Left cardiac atrium (tissue), 4 donors: ENCODE data around the gene MACROD2. TPM values are rescaled to one million over a fixed set of nuclear protein-coding genes. Genes with fewer than 3 reads are reported as not detected.
"Not testable (repeated sequence)": the region's sequence is repeated elsewhere in the genome, so short reads cannot be mapped to it uniquely, and the experiment has no call there.

Experiments
- ATAC-seq, 2 donors: fragments of 200-7000 bp; cut with Tn5 transposase; one replicate each; pipeline ENCODE4 v1.9.1; 2020; ENCODE audit warnings: mild to moderate bottlenecking in 2 of 2, moderate library complexity in 2 of 2
- DNase-seq: peaks from one replicate; pipeline ENCODE4 v3.0.0-alpha.2; 2020
- intact Hi-C, 2 donors: fragments of 100-400 bp; cut with DNase I; formaldehyde crosslinking; loops; one replicate each; pipeline versions ENCODE4 v1.14.1 to v1.15.1; 2022 to 2023
- total RNA-seq, 2 donors: library from RNA; stranded (reverse); fragmentation: NEBNext Ultra II Directional; extraction: Animal tissue kit (Norgen Biotek cat#: 25700); gene quantifications; one replicate each; pipeline ENCODE4 v1.2.1, GENCODE V29; 2021
- donor health status: DM: no; HTN: yes; CAD: no.
- donor health status: DM: no; HTN: yes; CAD: no; lungs with severe emphysema.
- donor health status: DM: yes; HTN: yes; CAD: no.
- donor health status: Dilated cardiomyopathy.

The MACROD2 gene
- total RNA-seq, 2 donors from 2014 or later = 1.3 to 2.6 TPM

DNA sequence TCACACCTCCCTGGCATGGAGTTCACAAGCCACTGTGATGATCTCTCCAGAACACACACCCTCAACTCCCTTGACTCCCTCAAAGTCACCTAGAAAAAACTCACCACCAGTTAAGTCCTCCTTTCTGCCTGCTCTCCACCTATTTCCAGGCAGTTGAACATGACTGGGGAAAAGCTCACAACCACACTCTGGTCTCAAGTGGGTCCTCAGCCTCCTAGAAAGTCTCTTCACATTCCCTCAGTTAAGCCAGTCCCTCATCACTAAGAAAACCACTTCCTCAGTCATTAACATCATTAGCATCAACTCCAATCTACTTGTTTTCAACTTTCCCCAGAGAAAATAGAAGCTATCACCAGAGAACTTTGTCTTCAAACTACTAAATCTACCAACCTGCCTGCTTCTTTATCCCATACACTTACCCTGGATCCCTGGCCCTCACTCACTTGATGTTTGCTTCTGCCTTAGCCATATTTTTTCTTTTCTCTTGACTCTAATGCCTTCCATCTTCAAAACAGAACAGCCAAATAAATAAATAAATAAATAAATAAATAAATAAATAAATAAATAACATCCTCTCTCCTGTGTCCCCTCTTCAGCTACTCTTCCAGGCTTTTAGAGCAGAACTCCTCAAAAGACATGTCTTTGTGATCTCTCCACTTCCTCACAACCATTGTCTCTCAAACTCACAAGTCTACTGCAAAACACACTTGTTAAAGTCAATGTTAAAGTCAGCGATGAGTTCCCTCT, 1084.5 kb downstream of the MACROD2 start:
- ATAC-seq (no peak), DNase-seq (no peak)
- intact Hi-C loops = no loop called here

DNA sequence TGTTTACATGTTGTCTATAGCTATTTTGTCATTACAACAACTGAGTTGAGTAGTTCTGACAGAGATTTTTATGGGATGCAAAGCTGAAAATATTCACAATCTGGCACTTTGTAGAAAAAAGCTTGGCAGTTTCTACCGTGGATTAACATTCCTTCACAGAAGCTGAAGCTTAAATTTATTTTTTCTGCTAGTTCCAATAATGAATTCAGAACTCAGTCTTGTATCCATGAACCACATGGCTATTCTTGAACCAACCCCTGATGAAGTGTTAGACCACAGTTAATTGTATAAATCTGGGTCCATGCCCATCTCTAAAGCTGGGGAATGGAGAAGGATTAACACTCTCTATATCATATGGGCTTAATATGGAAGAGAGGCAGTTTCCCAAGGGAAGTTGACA, 1085.9 kb downstream of the MACROD2 start:
- no peak for ATAC-seq
- intact Hi-C loops = no loop called here
- DNase-seq = no peak

DNA sequence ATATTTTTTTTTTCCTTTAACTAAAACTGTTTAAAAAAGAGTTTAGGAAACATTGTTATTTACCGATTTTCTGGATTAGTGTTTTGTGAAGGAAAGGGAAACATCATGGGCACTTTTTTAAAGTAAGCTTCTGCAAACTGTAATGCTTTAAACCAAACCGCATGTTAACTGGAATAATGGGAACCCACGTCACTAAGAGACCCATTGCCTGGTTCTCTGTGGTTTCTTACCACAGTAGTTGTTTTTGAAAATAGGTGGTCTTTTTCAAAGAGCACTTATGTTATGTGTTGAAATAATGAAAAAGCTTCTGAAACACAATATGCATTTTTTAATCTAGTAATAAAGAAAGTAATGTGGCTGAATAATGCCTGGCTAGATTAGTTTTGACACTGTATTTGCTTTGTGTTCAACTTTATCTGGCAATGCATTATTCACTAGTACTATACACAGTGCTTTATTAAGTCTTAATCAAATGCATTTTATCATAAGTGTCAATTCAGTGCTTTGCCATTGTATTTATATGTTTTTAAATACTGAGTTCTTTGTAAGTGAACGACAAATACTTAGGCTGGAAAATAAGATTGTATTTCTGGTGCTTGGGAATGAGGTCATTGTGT, 1096.2 kb downstream of the MACROD2 start:
- intact Hi-C loops = loop anchor here in 1 of 2 donors (10.0 kb wide), 1 partner anchor 823 kb away; no protein-coding TSS in a partner anchor
- ATAC-seq (no peak), DNase-seq (no peak)

DNA sequence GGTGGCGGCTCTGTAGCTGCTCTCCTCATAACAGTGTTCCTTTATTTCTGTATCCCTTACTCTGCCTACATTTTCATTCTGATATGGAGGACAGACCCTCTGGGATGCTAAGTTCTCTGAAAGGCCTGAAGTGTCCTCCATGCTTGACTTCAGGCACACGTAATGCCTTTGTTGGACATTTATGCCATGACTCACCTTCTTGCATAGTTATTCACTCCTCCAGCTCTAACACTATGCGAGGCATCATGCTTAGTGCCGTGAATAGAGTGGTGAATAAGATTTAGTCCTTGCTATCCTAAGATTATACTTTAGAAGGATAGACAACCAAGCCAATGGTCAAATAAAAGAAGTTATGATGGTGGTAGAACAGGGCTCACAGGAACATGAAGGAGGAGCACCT, 1103.0 kb downstream of the MACROD2 start:
- no peak for DNase-seq
- no peak for ATAC-seq
- intact Hi-C loops = loop anchor here in 1 of 2 donors (10.0 kb wide), 1 partner anchor 816 kb away; no protein-coding TSS in a partner anchor

DNA sequence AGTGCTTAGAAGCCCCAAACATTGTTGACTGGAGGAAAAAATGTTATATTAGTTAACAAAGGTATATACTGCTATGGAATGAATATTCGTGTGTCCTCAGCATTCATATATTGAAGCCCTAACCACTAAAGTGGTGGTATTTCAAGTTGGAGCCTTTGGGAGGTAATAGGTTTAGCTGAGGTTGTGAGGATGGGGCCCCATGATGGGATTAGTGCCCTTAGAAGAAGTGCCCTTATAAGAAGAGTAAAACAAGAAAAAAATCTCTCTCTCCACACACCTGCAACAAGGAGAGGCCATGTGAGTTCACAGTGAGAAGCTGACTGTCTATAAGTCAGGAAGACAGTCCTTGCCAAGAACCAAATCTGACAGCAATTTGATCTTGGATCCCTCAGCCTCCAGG, 1103.8 kb downstream of the MACROD2 start:
- intact Hi-C loops = loop anchor here in 1 of 2 donors (10.0 kb wide), 1 partner anchor 816 kb away; no protein-coding TSS in a partner anchor
- ATAC-seq = no peak
- no peak for DNase-seq

DNA sequence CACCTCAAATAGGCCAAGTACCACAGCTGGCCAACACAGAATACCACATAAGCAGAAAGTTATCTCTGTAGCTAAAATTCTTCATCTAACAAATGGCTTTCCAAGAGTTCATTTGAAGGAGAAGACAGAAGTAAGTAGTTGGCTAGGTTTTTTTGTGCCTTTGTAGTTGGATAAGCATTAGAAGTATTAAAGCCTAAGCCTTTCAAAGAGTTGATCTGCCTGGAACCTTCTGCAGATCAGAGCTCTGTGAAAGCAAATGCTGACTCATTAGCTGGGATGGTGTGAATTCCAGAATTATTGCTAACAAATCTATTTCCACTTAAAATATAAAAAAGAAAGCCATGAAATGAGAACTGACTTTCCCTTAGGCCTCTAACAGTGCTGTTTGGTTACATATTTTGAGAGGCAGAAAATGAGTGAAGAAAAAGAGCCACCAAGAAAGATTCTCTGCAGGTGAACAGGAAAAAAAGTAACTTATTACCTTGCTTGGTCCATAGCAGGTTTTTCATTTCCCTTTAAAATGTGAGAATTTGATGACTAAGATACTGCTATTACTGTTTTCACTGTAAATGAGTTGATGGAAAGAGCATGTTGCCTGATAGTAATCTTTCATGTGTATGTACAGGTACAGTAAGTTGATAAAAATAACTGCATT, 1105.3 kb downstream of the MACROD2 start:
- intact Hi-C loops = no loop called here
- ATAC-seq = no peak
- DNase-seq = no peak

DNA sequence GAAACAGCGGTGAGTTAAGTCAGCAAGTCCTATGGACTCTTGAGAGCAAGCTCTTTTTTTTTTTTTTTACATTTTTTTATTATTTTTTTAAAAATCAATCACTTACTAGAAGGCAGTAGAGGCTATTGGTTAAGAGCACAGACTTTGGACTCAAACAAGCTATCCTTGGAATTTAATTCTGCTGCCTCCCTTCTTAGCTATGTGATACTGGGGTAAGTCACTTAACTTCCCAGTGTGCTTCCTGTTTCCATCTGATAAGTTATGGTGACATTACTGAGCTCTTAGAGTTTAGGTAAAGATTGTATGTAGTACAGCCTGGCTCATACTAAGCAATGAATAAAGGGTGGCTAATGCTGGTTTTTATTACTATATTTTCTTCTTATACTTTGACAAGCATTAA, 1112.6 kb downstream of the MACROD2 start:
- DNase-seq = no peak
- no peak for ATAC-seq
- intact Hi-C loops = no loop called here

DNA sequence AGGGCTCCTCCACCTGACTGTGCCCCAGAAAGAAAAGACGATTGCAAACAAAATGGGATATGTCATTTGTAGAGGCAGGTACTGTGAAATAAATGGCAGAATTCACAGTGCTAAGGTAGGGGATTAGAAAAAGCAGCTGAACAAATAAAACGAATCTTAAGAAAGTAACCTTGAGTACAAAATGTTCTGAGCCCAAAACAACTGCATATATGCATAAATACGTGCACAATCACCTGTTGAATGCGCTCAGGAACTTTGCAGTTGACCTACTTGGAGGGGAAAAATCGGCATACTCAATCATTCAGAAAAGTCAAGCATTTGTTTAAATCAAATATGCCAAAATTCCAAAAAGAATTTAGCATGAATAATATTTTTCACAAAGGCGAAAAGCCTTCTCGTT, 1114.2 kb downstream of the MACROD2 start:
- intact Hi-C loops = no loop called here
- DNase-seq (no peak), ATAC-seq (no peak)

DNA sequence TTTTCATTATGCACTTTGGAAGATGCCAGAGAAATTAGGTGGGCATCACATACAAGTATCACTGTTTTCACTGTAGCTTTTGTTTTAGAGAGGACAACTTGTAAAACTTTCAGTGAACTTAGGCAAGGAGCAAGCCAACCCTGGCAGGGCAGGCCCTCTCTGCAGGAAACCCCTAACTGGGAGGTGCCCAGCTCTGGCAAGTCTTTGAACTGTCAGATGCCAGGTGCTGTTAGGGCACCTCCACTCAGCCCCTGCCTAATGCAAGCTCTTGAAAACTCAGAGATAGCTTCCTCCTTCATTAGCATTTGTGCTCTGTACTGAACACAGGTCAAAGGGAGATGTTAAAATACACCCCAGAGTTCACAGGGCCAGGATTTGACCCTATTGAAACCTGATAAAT, 1116.3 kb downstream of the MACROD2 start:
- no peak for DNase-seq
- ATAC-seq = no peak
- intact Hi-C loops = no loop called here

DNA sequence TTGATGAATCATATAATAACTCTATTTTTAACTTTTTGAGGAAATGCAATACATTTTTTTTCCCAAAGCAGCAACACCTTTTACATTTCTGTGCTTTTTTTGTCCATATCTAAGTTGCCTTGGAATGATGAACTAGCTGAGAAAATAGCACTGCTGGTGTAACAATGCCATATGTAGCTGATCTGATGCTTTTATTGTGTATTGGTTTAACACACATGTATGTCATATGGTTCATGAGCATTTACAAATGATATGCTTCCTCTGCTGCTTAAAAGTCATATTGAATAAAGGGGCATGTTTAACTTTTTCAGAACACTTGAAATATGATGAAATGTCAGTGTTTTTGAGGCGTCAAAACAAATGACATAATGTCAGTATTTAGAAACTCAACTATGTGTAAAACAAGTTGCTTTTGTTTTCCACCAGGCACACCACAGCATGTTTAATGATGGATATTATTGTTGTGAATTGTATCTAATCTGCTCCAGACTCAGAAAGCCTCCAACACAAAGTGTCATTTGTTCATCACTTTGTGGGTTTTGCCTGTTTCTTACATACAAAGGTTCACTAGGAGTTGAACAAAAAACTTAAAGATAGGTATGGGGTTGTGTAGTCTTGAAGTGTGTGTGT, 1117.9 kb downstream of the MACROD2 start:
- intact Hi-C loops = no loop called here
- ATAC-seq = no peak

DNA sequence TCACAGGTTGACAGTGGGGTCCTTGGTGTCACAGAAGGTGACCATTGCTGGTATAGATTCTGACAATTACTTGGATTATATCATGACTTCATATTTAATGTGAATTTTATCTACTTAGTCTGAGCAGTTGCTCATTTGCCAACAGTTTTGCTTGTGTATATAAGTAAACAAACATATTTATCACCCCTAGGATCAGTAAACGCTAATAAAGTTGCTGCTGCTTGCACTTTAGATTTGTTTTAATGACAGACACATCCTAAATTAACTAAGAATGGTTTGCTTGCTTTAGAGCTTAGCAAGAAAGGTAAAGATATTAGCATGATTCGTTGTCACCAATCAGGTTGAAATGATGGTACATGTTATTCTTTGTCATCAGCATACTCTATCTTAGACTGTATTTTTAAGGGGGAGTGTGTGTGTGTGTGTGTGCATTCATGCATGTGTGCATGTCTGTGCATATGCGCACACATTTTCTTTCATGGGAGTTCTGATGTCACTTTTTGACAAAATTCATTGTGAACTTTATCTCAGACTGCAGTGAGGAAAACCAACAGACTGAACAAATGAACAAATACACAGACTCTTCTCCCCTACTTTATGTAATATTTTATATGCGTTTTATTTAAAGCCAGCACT, 1124.7 kb downstream of the MACROD2 start:
- no peak for ATAC-seq
- no peak for DNase-seq
- intact Hi-C loops = no loop called here

More for the DNA sequence above, 1117.9 kb downstream of the MACROD2 start:
- no peak for DNase-seq

DNA sequence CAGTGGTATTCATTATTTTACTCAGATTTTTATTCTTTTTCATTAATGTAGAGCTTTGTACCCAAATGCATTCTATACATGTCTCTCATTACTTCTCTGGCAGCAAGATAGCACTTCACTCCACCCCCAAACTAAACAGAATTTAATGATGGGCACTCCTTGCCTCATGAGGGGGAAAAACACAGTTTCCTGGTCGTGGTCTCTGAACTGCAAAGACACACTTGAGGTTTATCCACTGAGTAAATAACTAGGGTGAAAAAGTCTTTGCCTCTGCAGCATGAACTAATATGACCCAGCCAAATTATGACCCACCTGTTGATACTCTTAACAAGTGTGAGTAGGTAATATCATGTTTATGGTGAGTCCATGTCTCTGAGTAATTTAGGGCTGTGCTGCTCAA, 1127.3 kb downstream of the MACROD2 start:
- no peak for ATAC-seq
- intact Hi-C loops = no loop called here
- DNase-seq = no peak

DNA sequence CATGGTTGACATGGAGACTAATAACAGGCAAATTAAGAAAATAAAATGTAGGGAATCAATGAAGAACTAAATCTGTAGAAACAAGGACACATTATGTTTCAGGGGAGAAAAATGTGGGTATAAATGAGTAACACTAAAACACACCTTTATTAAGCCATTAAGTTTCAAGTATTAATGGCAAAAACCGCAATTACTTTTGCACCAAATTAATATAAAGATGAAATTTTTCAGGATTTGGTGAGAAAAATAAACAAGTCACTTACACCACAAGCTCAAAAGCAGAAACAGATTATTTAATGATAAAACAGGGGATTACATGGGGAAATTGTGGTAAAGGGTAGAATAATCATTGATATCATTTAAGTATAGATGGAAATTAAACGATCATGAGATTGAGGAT, 1135.9 kb downstream of the MACROD2 start:
- ATAC-seq (no peak), DNase-seq (no peak)
- intact Hi-C loops = no loop called here

DNA sequence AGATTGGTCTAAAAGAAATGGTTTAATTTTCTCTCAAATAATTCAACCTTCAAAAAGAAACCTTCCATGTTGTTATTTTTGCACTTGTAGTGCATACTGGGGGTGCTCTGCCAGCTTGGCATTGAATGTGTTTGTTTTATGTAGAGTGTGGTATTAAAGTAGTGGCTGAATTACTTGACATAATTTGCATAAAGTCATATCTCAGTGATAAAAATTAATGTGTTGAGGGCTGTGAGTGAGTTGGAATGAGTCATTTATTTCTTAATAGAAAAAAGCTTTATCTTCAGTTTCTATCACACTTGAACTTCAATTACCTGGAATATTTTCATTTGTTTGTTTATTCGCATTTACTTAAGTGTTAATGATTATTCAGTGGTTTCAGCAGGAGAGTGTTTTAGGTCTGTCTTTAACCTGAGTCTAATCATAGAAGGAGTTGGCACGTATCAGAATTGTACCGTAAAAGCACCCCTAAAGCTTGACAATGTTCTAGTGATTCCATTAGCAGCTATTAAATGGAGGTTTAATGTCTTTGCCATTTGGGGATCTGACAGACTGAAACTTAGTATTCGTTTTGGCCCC, 1143.3 kb downstream of the MACROD2 start:
- ATAC-seq (no peak), DNase-seq (no peak)
- intact Hi-C loops = no loop called here

DNA sequence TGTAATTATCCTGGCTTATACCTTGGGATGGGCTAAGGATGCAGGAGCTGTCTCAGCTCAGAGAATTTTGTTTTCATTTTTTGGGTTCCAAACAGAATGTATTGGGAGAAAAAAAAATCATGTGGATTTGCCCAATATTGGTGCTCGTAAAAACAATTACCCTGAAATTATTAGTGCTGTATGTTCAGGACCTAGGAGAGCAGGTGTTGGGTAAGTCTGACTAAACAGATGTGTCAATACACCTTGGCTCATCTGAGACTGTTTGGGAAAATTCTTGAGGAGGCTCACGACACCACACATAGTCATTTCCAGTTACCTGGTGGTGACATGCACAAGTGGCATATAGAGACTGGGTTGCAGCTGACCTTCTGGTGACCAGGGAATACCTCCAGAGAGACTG, 1144.2 kb downstream of the MACROD2 start:
- ATAC-seq (no peak), DNase-seq (no peak)
- intact Hi-C loops = no loop called here

DNA sequence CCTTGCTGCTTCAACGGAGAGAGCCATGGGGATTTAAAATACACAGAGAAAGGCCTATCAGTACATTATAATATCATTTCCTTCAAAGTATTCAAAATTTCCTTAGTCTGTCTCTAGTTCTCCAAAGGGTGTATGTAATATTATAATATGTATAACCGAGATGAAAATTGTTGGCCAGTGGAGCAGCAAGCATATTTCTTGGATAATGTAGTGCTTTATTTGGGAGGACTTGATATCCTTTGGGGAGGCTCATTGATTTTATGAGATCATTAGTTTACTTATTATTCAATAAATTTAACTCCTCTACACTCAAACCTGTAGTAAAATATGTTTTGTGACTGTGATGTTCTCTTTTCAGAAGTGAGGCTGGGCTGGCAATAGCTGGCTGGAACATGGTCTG, 1145.0 kb downstream of the MACROD2 start:
- ATAC-seq (no peak), DNase-seq (no peak)
- intact Hi-C loops = no loop called here

DNA sequence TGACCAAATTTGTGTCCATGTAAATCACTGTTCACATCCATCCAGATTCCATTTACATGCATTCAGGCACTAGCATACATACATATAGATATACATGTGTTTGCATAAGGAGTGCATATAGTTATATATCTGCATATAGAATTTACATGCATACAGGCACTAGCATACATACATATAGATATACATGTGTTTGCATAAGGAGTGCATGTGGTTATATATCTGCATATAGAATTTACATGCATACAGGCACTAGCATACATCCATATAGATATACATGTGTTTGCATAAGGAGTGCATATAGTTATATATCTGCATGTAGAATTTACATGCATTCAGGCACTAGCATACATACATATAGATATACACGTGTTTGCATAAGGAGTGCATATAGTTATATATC, 1145.6 kb downstream of the MACROD2 start:
- ATAC-seq, DNase-seq, intact Hi-C loops: not testable (repeated sequence)

DNA sequence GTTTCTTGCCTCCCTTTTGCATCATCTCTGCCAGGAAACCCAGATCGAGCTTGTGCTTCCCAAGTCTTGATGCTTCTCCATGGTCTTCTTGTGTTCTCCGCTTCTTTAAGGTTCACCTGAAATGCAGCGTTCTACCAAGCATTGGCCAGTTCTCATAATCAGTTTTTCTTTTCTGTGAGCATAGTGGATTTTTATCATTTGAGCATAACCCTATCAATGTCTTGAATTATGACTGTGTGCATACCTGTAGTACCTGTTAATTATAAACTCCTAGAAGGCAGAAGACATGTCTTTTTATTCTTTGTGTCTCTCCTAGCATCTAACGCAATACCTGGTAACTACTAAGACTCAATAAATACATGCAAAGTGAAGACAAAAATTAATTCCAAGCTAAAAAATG, 1146.5 kb downstream of the MACROD2 start:
- DNase-seq = no peak
- no peak for ATAC-seq
- intact Hi-C loops = no loop called here

DNA sequence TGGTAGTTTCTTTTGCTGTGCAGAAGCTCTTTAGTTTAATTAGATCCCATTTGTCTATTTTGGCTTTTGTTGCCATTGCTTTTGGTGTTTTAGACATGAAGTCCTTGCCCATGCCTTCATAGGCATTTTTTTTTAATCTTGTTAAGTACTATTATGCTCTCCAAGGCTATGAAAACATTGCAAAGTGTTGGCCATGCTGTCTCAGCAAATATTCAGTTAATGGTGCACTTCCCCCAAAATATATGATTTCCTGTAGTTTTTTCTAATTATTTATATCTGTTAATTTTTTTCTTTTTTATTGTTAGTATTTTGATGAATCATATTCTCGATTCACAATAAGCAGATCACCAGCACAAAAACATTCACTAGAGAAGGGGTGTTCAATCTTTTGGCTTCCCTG, 1148.2 kb downstream of the MACROD2 start:
- ATAC-seq = no peak
- intact Hi-C loops = no loop called here

More for the DNA sequence above, 1148.2 kb downstream of the MACROD2 start:
- no peak for DNase-seq
